HG03045 (cell line): ENCODE measurements around the gene ASPM.
"Not testable (repeated sequence)": the region's sequence is repeated elsewhere in the genome, so short reads cannot be mapped to it uniquely, and the experiment has no call there.

Source experiments
- ATAC-seq: cut with Tn5 transposase; IDR thresholded peaks from one replicate; pipeline ENCODE4 v1.9.1; 2021; ENCODE audit warnings: mild to moderate bottlenecking, moderate library complexity; ENCODE audit not compliant: unreplicated experiment

ASPM gene

DNA sequence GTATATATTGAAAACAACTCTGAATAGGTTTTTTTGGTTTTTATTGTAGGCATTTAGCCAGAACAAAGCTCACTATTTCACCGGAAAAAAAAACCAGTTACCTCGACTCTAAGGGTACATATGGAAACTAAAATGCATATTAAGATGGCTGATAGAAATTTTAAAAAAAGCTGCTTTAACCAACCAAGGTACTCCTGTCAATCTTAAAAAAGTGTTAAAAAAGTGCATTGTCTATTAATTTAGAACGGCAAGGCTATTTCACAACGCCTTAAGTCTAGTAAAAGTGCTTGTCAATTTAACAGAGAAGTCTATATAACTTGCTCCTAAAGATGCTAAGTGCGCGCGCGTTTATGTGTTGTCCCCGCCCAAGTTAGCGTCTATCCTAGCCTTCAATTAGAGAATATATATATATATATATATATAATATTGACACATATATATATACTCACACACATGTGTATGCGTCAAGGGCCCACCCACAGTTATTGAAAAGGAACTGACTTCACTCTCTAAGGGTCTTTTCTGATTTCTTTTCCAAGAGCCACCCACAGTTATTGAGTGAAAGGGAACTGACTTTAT, 934 bp downstream of the ASPM start:
- no peak for ATAC-seq

DNA sequence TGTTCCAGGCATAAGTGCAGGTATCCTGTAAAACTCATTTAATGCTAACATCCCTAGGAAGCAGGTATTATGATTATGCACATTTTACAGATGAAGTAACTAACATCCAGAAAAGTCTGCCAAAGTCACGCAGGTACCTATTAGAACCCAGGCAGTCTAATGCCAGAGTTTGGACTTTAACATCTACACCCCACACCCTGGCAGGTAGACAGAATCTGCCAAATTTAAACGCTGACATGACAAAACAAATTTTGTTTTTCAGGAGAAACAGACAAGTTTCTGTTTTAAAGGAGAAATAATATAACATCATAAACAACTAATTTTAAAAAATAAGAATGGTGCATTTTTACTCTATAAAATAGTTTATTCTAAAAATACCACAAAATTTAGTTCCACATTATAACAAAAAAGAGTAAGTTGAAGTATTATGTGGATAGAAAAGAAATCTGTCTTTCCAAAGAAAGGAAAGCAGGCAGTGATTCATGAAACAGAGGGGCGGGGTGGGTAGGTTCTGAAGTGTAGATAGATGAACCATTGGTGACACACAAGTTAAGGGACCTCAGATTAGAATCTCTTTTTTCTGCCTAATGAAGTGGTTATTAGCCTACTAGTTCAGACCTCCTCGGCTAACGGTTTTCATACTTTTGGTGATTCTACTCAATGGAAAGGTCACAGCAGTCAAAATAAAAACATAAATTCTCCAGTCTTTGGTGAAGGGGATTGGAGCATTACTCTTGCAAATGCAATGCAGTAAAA, 1.7 kb downstream of the ASPM start:
- no peak for ATAC-seq

DNA sequence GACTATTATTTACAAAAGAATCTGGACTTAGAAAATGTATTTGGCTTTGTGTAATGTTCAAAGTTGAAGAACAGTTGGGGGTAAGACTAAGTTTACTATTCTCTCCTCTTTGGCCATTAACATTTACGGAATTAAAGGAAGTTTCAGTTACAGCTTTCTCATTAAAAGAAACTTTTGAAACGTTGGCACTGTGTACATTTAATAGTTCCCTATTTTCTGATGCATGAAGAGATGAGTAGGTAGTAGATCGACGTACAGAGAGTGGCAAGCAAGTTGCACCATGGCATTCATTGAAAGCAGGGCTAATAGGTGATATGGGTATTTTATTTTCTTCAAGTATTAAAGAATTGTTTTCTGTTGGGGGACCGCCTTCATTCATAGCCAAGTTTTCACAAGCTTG, 3.2 kb downstream of the ASPM start:
- no peak for ATAC-seq

DNA sequence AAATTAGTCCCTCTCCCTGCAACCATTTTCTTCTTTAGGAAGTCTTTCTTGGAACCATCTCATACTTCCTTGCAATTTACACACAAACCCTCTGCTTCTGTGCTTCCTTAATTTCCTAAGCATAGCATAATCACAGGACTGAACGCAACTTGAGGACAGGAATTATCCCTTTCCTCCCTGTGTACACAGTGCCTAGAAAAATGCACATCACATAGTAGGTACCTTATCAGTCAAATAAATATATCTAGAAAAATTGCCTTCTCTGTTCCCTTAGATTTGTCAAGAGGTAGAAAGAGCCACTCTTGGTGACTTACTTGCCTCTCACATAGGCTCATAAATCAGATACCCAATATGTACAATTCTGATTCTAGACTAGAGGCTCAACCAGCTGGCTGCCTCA, 4.9 kb downstream of the ASPM start:
- no peak for ATAC-seq

DNA sequence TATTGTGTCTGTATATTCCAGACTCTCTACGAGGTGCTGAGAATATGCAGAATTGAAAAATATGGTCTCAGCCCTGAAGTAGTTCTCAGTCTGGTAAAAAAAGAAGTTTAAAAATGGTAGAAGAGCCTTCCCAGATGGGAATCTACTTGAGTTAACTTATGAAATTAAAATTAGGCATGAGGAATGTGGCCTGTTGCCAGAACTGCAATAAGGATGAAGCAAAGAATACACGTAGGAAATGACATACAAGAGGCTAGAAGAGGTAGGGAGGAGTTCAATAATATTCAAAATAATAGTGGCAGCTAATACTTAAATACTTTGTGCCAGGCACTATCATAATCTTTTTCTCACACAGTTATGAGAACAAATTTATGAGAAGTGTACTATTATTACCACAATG, 6.3 kb downstream of the ASPM start:
- no peak for ATAC-seq

DNA sequence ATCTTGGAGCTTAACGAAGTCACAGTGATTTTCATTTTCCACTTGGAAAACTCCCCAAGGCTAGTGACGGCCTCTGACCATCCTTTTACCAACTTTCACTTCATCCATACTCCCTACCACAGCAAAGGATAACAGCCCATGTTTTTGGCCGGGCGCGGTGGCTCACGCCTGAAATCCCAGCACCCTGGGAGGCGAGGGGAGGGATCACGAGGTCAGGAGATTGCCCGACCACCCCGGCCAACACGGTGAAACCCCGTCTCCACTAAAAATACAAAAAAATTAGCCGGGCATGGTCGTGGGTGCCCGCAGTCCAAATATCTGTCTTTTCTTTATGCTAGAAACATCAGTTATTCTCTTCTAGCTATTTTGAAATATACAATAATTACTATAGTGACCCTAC, 7.3 kb downstream of the ASPM start:
- ATAC-seq = no peak

DNA sequence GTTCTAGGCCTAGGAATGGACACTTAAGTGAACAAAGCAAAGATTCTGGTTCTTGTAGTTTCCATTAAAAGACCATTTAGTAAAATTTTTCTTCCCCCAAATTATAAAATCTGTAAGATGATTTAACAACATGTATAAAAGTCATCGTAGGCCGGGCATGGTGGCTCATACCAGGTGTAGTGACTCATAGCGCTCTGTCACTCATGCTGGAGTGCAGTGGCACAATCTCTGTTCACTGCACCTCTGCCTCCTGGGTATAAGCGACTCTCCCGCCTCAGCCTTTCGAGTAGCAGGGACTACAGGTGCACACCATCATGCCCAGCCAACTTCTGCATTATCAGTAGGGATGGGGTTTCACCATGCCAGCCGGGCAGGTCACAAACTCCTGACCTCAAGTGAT, 9.1 kb downstream of the ASPM start:
- no peak for ATAC-seq

DNA sequence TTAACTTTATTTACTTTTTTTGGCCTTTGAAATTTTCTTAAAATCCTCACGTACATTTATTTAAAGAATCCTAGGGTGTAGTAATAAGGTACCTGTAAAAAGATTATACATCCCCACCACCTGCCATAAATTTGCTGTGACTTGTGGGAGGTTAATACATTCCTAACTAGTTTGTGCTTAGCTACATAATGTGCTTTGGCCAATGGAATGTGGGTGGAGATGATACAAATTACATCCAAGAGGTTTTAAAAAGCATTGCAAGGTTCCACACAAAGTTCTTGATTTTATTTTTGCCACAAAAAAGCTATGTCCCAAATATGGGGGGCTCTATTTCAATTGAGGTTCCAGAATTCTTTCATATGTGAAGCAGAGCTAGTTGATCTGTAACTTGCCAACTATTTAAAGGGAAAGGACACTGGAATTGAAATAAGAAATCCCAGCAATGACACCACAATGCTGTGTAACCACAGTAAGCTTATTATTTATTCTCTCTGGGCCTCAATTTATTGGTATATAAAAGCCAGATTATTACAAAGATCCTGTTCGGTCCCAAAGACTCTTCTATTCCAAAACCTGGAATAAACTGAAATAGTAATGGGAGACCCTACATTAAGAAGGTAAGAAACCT, 15.7 kb downstream of the ASPM start:
- ATAC-seq = no peak

DNA sequence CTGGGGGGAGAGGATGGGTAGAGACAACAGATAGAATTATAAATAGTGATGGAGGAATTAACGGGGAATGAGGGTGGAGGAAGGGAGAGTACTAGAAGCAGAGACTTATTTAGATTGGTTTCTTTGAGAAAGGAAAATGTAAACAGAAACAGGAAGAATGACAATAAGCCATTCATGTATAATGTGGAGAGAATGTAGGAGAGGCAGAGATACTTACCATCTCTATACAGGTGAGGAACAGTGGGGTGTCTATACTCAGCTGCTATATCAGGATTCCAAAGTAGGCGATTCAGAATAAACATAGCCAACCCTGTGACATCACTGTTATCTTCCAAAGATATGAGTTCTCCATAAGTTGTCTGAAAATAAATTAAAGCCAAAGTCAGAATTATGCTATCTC, 16.8 kb downstream of the ASPM start:
- ATAC-seq = no peak

DNA sequence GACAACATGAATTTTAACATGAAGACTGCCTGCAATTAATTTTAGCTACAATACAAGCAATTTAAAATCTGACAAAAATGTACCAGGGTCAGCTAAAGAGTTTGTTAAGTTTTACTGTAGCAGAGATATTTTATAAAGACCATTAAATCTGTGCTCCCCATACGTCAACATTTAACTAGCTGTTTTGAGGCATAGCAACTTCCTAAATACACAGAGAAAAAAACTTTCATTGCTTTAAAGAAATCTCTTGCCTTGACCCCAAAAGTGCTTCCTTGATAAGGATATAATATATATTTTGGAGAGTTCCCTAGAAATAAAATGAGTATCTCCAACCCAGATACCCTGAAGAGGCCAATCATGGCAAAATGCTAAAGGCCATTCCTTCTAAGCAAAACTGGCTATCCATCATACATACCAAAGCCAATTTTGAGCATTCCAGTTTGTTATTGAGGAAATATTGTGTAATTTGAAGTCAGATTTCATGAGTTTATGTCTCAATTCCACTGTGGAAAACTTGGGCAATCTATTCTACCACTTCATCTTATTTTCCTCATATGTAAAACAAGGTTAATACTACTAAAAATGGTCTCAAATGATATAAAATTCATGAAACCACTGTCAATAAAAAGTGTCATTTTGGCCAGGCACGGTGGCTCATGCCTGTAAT, 19.1 kb downstream of the ASPM start:
- ATAC-seq = no peak

DNA sequence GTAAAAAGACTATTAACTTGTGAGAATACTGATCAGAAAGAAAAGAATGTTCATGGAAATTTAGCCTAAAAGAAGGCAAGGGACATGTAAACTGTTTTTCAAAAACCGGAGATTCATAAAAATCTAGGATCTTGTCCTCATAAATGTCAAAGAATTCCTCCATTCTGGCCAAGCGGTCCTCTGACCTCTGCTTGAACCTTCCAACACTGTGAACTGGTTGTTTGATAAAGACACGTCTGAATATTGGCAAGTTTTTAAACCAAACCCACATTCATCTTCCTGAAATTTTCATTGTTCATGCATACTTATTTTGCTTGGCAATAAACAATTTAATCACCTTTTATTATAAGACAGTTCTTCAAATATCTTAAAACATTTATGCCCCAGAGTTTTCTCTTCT, 19.8 kb downstream of the ASPM start:
- ATAC-seq = no peak

DNA sequence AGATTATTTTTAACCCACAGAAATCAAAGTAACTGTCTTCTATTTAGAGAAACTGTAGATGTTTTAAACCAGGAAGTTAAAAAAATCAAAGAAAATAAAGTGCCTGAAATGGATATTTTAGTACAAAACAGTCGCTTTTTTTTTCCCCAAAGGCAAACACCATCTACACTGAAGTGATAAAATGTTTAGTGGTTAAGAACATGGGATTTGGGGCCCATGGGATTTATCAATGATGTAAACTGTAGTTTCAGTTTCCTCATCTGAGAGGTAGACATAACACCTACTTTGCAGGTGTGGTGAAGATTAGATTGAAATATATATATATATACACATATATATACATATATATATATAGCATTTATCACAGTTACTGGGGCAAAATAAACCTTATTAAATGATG, 22.1 kb downstream of the ASPM start:
- no peak for ATAC-seq

DNA sequence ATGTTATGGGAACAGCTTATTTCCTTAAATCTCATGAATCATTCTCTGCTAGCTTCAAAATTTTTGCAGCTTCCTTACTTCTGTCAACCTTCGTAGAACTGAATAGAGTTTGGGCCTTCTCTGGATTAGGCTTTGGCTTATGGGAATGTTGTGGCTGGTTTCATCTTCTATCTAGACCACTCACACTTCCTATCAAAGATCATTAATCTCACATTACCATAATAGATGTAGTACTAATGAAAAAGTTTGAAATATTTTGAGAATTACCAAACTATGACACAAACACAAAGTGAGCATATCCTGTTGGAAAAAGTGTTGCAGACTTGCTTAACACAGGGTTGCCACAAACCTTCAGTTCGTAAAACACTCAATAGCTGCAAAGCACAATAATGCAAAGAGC, 30.3 kb downstream of the ASPM start:
- no peak for ATAC-seq

DNA sequence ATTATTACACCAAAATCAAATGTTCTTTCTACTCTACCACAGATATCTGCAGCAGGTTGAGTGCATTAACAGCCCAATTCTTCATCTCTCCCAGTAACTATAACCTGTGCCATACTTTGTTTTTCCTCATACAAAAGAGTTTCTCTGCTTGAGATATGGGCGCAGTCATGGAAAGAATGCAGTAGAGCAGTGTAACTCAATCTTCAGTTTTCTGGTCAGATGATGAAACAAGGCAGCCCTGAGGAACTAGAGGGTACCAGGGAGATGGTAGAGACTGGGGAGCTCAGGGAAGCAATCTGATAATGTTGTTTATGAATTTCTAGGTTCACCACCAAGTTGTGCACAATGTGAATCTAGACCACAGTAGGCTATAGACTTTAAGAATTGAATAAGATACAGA, 39.6 kb downstream of the ASPM start:
- no peak for ATAC-seq

DNA sequence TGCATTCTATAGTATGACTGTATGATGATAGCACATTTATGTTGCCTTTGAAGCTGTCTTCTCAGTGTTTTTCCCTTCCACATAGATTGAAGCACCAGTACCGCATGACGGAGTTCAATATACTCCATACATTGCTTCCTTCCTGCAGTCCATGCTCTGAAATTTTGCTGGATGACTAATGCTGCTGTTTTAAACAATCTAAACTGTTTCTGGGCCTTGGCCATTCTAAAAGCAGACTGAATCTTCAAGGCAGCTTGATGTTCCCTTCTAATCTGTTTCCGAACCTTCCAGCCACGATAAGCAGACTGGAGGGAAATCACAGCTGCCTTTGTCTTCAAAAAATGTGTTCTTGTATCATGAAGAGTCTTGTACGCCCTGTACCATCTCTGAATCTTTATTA, 43.2 kb downstream of the ASPM start:
- no peak for ATAC-seq

DNA sequence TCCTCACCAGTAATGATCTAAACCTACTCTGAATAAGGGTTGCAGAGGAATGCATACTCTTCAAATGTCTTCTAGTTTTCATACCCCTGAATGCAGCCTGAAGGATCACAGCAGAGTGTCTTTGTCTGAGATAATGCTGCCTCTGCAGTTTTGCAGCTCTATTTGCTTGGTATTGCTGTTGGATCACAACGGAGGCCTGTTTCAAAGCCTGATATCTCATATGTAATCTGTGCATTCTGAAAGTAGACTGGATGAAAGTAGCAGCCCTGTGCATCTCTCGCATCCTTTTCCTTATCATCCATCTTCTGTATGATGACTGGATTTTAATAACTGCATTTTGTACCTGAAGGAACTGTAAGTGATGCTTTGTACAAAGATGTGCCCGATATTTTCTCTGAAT, 44.5 kb downstream of the ASPM start:
- no peak for ATAC-seq

DNA sequence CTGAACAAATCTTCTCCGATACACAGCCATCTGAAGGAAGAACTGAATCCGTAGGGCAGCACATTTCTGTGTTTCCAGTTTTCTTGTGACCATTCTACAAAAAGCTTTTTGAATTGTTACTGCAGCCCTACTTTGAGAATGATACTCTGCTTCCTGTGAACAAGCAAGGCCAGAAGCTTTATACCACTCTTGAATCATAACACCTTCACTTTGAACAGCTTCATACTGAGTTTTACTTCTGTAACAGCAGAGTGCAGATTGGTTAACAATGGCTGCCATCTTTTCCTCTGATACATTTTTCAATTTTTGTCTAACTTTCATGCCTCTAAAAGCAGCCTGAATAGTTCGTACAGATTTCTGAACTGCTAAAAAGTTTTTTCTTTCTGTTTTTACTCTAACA, 45.8 kb downstream of the ASPM start:
- ATAC-seq = no peak

DNA sequence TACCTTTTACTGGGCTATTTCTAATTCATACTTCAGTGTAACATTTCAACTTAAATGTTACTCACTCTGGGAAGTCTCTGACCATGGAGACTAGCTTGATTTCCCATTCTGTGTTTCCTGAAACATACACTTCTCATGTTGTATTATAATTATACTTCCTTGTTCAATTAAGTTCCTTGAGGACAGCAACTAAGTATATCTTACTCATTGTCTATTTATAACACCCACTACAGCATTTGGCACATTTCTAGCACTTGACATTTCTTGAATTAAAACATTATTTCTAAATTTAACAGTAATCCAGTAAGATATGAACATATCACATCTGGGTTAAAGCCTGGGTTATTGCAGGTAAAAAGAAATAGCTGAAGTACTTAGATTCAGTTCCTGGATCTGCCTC, 47.0 kb downstream of the ASPM start:
- no peak for ATAC-seq

DNA sequence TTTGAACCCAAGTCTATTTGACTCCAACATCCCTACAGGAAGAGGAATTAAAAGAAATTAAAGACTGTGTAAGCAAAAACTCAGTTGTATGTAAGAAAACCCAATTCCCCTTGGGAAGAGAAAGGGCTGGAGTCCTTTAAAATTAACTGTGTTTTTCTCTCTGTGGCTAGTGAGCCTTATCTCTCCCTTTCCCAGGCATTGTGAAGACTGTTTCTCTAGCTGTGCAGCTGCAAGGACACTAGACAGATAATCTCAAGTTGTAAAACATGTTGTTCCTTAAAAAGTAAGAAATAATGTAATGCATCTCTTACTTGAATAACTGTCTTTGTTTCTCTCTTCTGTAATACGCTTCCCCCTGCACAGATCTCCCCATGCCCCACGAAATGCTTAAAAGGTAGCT, 49.5 kb downstream of the ASPM start:
- ATAC-seq = not testable (repeated sequence)

DNA sequence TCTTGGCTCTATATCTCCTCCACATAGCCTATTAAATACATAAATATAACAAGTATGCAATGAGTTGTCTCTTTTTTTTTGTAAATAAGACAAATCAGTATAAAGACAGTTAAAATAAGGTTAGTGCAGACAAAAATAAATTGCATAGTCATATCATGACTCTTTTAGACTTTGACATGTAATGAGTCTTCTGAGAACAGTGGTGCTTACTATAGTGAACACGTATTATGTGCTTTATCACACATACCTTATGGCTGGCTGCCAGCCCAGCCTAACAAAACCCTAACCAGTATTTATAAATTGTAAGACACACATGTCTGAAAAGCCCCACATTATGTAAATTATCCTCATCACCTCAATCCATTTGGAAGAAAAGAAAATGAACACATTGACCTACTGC, 50.3 kb downstream of the ASPM start:
- ATAC-seq = no peak

DNA sequence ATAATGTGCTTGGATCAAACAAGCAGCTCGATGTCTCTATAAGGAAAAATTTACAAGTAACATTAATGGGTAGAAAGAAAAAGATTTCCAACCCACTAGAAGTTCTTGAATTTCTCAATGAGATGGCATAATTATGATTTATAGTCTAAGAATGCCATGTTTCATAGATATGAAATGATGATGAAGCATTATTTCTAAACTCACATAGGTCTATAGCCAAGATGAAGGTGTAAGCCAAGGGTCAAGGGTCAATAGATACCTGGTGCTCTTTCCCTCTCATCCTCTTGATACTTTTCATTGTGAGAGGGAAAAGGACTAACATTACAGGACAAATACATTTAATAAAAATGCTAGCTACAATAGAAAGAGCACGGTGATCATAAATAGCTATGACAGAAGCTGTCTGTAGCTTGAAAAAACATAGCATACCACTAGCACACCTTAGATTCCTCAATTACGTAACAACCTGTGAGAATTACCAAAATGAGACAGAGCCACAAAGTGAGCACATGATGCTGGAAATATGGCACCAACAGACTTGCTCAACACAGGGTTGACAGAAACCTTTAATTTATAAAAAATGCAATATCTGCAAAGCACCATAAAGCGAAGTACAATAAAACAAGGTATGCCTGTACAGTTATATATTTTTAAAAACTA, 53.1 kb downstream of the ASPM start:
- no peak for ATAC-seq
